HG02852 (cell line): ENCODE data around the gene RBM38.

ENCODE experiments used
- ATAC-seq: cut with Tn5 transposase; IDR thresholded peaks from one replicate; pipeline ENCODE4 v1.9.1; 2021; ENCODE audit warnings: mild to moderate bottlenecking, moderate library complexity; ENCODE audit not compliant: unreplicated experiment

RBM38 gene

GRCh38 chr20:57389695-57390603 lies 1.2 kb upstream of the RBM38 start:
- ATAC-seq, result peak; percentile 1

GRCh38 chr20:57391439-57392301 lies 474 bp downstream of the RBM38 start:
- peak; percentile 11 for ATAC-seq

GRCh38 chr20:57392512-57393271 lies 1.5 kb downstream of the RBM38 start:
- no peak for ATAC-seq

GRCh38 chr20:57393321-57394120 lies 2.3 kb downstream of the RBM38 start:
- ATAC-seq, result no peak

GRCh38 chr20:57394121-57395082 lies 3.2 kb downstream of the RBM38 start:
- no peak for ATAC-seq

GRCh38 chr20:57395111-57395966 lies 4.1 kb downstream of the RBM38 start:
- ATAC-seq, result no peak

GRCh38 chr20:57396212-57396983 lies 5.2 kb downstream of the RBM38 start:
- no peak for ATAC-seq

GRCh38 chr20:57396984-57397692 lies 5.9 kb downstream of the RBM38 start:
- no peak for ATAC-seq

GRCh38 chr20:57397693-57398108 lies 6.5 kb downstream of the RBM38 start:
- peak; percentile 1 for ATAC-seq

GRCh38 chr20:57398231-57398821 lies 7.1 kb downstream of the RBM38 start:
- ATAC-seq, result peak; percentile 55

- no peak for ATAC-seq
Observed at GRCh38 chr20:57398901-57399535, 7.8 kb downstream of the RBM38 start.

GRCh38 chr20:57399587-57400155 lies 8.5 kb downstream of the RBM38 start:
- peak; percentile 45 for ATAC-seq

- ATAC-seq, result no peak
Observed at GRCh38 chr20:57400231-57400701, 9.1 kb downstream of the RBM38 start.

GRCh38 chr20:57400821-57401564 lies 9.8 kb downstream of the RBM38 start:
- no peak for ATAC-seq

- ATAC-seq, result no peak
Observed at GRCh38 chr20:57401565-57401918, 10.3 kb downstream of the RBM38 start.
